K562 (cell line): ENCODE measurements around the gene RARG. TPM values are rescaled to one million over a fixed set of nuclear protein-coding genes. Genes with fewer than 3 reads are reported as not detected.

Experiments
- ATAC-seq: fragments of 200-7000 bp; cut with Tn5 transposase; 3 replicates; pipeline ENCODE4 v1.9.1; 2020; ENCODE audit warnings: moderate library complexity
- BruUV-seq: library from RNA; stranded (reverse); fragments of 400-500 nt; replicated peaks from 2 replicates; lab custom pipeline; 2021; lab: Mats Ljungman, UMichigan
- CTCF ChIA-PET: fragments of 300-600 bp; formaldehyde crosslinking; extraction: SDS; loops from one replicate; lab custom pipeline; 2021; ENCODE audit warnings: low intra/inter-chr PET ratio; lab: Yijun Ruan, JAX
- POLR2A ChIA-PET: fragments of 300-600, 350-650 bp; sonication (Branson Sonifier 250); formaldehyde crosslinking; extraction: SDS; loops from one replicate; lab custom pipeline; 2021; ENCODE audit warnings: antibody characterized with exemption, inconsistent platforms; lab: Yijun Ruan, JAX
- DNase-seq, 4 experiments: peaks; one replicate each; pipeline versions ENCODE4 v3.0.0 to v3.0.0-alpha.2; 2011 to 2018; ENCODE audit warnings: low spot score in 3 of 4, mixed read lengths in 3 of 4; ENCODE audit errors: extremely low read depth in 1 of 4
- FAIRE-seq: peaks from 2 replicates; lab custom pipeline; 2011; peaks lifted over from hg19 to GRCh38; lab: Jason Lieb, UNC
- H2AFZ ChIP-seq: 2 replicates; pipeline ENCODE4 v1.6.0; 2011; ENCODE audit warnings: low read depth, low read length, control low read depth, inconsistent platforms
- H3K27ac ChIP-seq: fragments of 200-600 bp; 3 replicates; pipeline ENCODE4 v1.8.0; 2011; ENCODE audit warnings: low read depth, mild to moderate bottlenecking, control low read depth, inconsistent platforms, low read length, moderate library complexity, mixed read lengths; ENCODE audit errors: extremely low read depth
- H3K27me3 ChIP-seq, 2 experiments: fragments of 300-600 bp in 1 of 2; 2 replicates in 1 of 2; 3 replicates in 1 of 2; pipeline versions ENCODE4 v1.6.0 to v1.8.0; 2011; ENCODE audit warnings: inconsistent platforms in 2 of 2, low read length in 2 of 2, mild to moderate bottlenecking in 1 of 2, mixed read lengths in 1 of 2, moderate library complexity in 1 of 2; ENCODE audit not compliant: control insufficient read depth in 2 of 2, insufficient read depth in 2 of 2
- H3K36me3 ChIP-seq: fragments of 300-600 bp; 3 replicates; pipeline ENCODE4 v1.8.0; 2011; ENCODE audit warnings: mild to moderate bottlenecking, low read length, inconsistent platforms; ENCODE audit not compliant: control insufficient read depth, insufficient read depth
- H3K4me1 ChIP-seq, 2 experiments: fragments of 200-600 bp in 1 of 2; replicated peaks in 1 of 2; 2 replicates in 1 of 2; 3 replicates in 1 of 2; pipeline versions ENCODE4 v1.5.1 to v1.8.0; 2011; ENCODE audit warnings: inconsistent platforms in 2 of 2, low read length in 2 of 2, mild to moderate bottlenecking in 1 of 2, mixed read lengths in 1 of 2, moderate library complexity in 1 of 2; ENCODE audit not compliant: control insufficient read depth in 2 of 2, insufficient read depth in 2 of 2
- H3K4me2 ChIP-seq: 2 replicates; pipeline ENCODE4 v1.6.1; 2011; ENCODE audit warnings: low read length, control low read depth, inconsistent platforms, mixed read lengths; ENCODE audit not compliant: insufficient read depth
- H3K4me3 ChIP-seq: fragments of 200-600 bp; sonication (generic), shearing (Covaris generic); 2 replicates; pipeline ENCODE4 v1.5.1; 2016; ENCODE audit warnings: control low read depth, inconsistent platforms
- H3K79me2 ChIP-seq: fragments of 200-600 bp; 3 replicates; pipeline ENCODE4 v1.8.0; 2011; ENCODE audit warnings: low read length, inconsistent platforms; ENCODE audit not compliant: control insufficient read depth, insufficient read depth
- H3K9ac ChIP-seq, 2 experiments: 2 replicates each; pipeline versions ENCODE4 v1.6.0 to v1.6.1; 2011; ENCODE audit warnings: low read depth in 2 of 2, low read length in 2 of 2, control low read depth in 1 of 2, inconsistent platforms in 1 of 2, mild to moderate bottlenecking in 1 of 2, mixed read lengths in 1 of 2; ENCODE audit not compliant: insufficient read depth in 1 of 2
- H3K9me1 ChIP-seq: one replicate; pipeline ENCODE4 v1.6.0; 2011; ENCODE audit warnings: inconsistent platforms, mild to moderate bottlenecking, low read length, moderate library complexity; ENCODE audit not compliant: control insufficient read depth, insufficient read depth
- H3K9me3 ChIP-seq: replicated peaks from 2 replicates; pipeline ENCODE4 v1.5.1; 2011; ENCODE audit warnings: low read depth, low read length, inconsistent platforms; ENCODE audit not compliant: control insufficient read depth, insufficient read depth
- H4K20me1 ChIP-seq: replicated peaks from 2 replicates; pipeline ENCODE4 v1.6.1; 2011; ENCODE audit warnings: low read length, inconsistent platforms, mixed read lengths; ENCODE audit not compliant: control insufficient read depth, insufficient read depth
- ADNP ChIP-seq: fragments of 200-800 bp; sonication (Bioruptor generic); IDR thresholded peaks from 2 replicates; pipeline ENCODE4 v1.6.1; 2016; ENCODE audit warnings: missing genetic modification characterization, missing compliant biosample characterization
- ID3 ChIP-seq, 2 experiments: fragments of 250-450 bp in 1 of 2; fragments of 450-650 bp in 1 of 2; sonication (Bioruptor Pico) in 1 of 2; IDR thresholded peaks; 2 replicates each; pipeline versions ENCODE4 v1.6.1 to v1.8.0; 2016 to 2021; ENCODE audit warnings: mild to moderate bottlenecking in 2 of 2, moderate library complexity in 2 of 2, missing compliant biosample characterization in 1 of 2, missing genetic modification characterization in 1 of 2
- JUN ChIP-seq, 2 experiments: sonication (generic) in 1 of 2; formaldehyde crosslinking in 1 of 2; IDR thresholded peaks; 2 replicates each; pipeline versions ENCODE4 v1.6.1 to v1.8.0; 2012 to 2022; ENCODE audit warnings: borderline replicate concordance in 2 of 2, mild to moderate bottlenecking in 2 of 2, improper control_type of control experiment in 1 of 2, low read depth in 1 of 2, low read length in 1 of 2, missing genetic modification reagents in 1 of 2
- MAFF ChIP-seq: IDR thresholded peaks from 2 replicates; pipeline ENCODE4 v1.6.1; 2012; ENCODE audit warnings: low read length, improper control_type of control experiment
- MAFG ChIP-seq: fragments of 450-650 bp; conservative IDR thresholded peaks from 2 replicates; pipeline ENCODE4 v1.6.1; 2016; ENCODE audit warnings: missing genetic modification characterization, missing compliant biosample characterization
- POLR2B ChIP-seq: fragments of 450-650 bp; IDR thresholded peaks from 2 replicates; pipeline ENCODE4 v1.6.1; 2018; ENCODE audit warnings: low read depth; ENCODE audit not compliant: partially characterized antibody
- RB1 ChIP-seq: fragments of 450-650 bp; IDR thresholded peaks from 2 replicates; pipeline ENCODE4 v1.6.1; 2017; ENCODE audit warnings: low read depth, mild to moderate bottlenecking
- WGBS: fragments of 100-300 bp; shearing (Covaris generic); methylation state at CpG from one replicate; pipeline ENCODE4 v1.1.6; 2016; ENCODE audit warnings: low coverage, mixed read lengths; ENCODE audit not compliant: insufficient coverage; ENCODE audit errors: missing lambda C conversion rate; 5-methylcytosine and 5-hydroxymethylcytosine counted together
- in situ Hi-C: fragments of 300-500 bp; cut with MboI; formaldehyde crosslinking; loops from 4 replicates; pipeline ENCODE4 v1.15.0; 2018; ENCODE audit warnings: inconsistent platforms, mixed read lengths
- intact Hi-C: fragments of 100-400 bp; cut with micrococcal nuclease; formaldehyde crosslinking; loops from 2 replicates; pipeline ENCODE4 v1.14.2; 2022
- polyA plus RNA-seq, 8 experiments: library from polyadenylated mRNA; depleted of rRNA in 4 of 8; stranded (reverse) in 5 of 8; unstranded in 3 of 8; fragments of >200 nt; fragmentation: Nextera tagmentation in 2 of 8; fragmentation: Illumina TruSeq in 1 of 8; extraction: Ambion mirVana in 2 of 8; extraction: Trizol in 1 of 8; gene quantifications; 2 replicates each; pipeline versions ENCODE4 v1.2.1 to v1.2.3, GENCODE V29; 2011 to 2014; ENCODE audit warnings: inconsistent platforms in 1 of 8, missing spikeins in 1 of 8
- total RNA-seq, 7 experiments: library from RNA; depleted of rRNA in 6 of 7; stranded (reverse); fragments of >200 nt in 6 of 7; fragmentation: Illumina TruSeq in 2 of 7; extraction: Trizol in 2 of 7; gene quantifications; 2 replicates each; pipeline versions ENCODE4 v1.2.1 to v1.2.3, GENCODE V29; 2011 to 2021; ENCODE audit warnings: low replicate concordance in 1 of 7
- TF ChIP-seq, protein P1 (sequence below): fragments of 250-450 bp; sonication (Bioruptor Pico); IDR thresholded peaks from 2 replicates; pipeline ENCODE4 v1.5.0; 2020; ENCODE audit warnings: mild to moderate bottlenecking

RARG gene
- total and polyA plus RNA-seq, 9 of the 15 experiments (the other 6 are each of a cell fraction or from before 2014, with no cell fraction given), result 0.18 to 7.6 (median 3.8) TPM

- H3K79me2 ChIP-seq, result no peaks in the 10 kb centered on the region
- H3K4me2 ChIP-seq, result no peak overlapping the region
- WGBS, result 89% methylated on average over 11 of the region's 11 CpGs
- POLR2A ChIA-PET, result interaction anchor here (0.5 to 1.6 kb wide), 6 partner anchors 8 to 761 kb away, joined by 3 to 9 read pairs (median 4); partner anchors contain the start of genes CSAD and ZNF740
- intact Hi-C loops (no loop called here), in situ Hi-C loops (no loop called here)
- no peak overlapping the region for H3K4me3 ChIP-seq
- no peak overlapping the region for H3K27ac ChIP-seq
- H2AFZ ChIP-seq, result no peak overlapping the region
- no peaks in the 10 kb centered on the region for H3K9me1 ChIP-seq
- no peak for DNase-seq
- ATAC-seq, result no peak
- no peak overlapping the region for H3K9ac ChIP-seq
- H3K9me3 ChIP-seq, result no peaks in the 10 kb centered on the region
- CTCF ChIA-PET, result no interaction called here
- peaks cover 3 to 6% of the 10 kb centered on the region in 2 experiments; a peak in 3 of 5 replicates for H3K4me1 ChIP-seq
- H3K27me3 ChIP-seq, result no peaks in the 10 kb centered on the region
- H4K20me1 ChIP-seq, result peaks cover 4% of the 10 kb centered on the region; the same call in 1 of the 2 replicates
- TF ChIP-seq RB1 (no peak), MAFG (tag) (no peak), ADNP (tag) (no peak), MAFF (no peak), JUN (IDR thresholded peaks at IDR 0.05; ENCODE audit: borderline replicate concordance, low read depth, low read length) (no peak), JUN (CRISPR knock-in tag; IDR thresholded peaks at IDR 0.05; ENCODE audit: borderline replicate concordance) (no peak), POLR2B (no peak), ID3 (CRISPR knock-in tag; IDR thresholded peaks at IDR 0.05) (no peak), ID3 (tag; IDR thresholded peaks at IDR 0.05) (no peak)
- TF ChIP-seq, protein P1, sequence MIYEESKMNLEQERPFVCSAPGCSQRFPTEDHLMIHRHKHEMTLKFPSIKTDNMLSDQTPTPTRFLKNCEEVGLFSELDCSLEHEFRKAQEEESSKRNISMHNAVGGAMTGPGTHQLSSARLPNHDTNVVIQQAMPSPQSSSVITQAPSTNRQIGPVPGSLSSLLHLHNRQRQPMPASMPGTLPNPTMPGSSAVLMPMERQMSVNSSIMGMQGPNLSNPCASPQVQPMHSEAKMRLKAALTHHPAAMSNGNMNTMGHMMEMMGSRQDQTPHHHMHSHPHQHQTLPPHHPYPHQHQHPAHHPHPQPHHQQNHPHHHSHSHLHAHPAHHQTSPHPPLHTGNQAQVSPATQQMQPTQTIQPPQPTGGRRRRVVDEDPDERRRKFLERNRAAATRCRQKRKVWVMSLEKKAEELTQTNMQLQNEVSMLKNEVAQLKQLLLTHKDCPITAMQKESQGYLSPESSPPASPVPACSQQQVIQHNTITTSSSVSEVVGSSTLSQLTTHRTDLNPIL (CRISPR knock-in tag), result no peak
- BruUV-seq, result no TSS peak
- H3K36me3 ChIP-seq, result peaks cover 32% of the 10 kb centered on the region; the same call in 2 of the 3 replicates
- FAIRE-seq, result no peak
Observed at GRCh38 chr12:53191096-53191884, 40.7 kb downstream of the RARG start.
